CD4-positive, alpha-beta memory T cell (primary cell): ENCODE results near the gene FBXL2. TPM values are rescaled to one million over a fixed set of nuclear protein-coding genes. Genes with fewer than 3 reads are reported as not detected.

Experiments
- polyA plus RNA-seq, 2 donors: library from polyadenylated mRNA; unstranded; fragments of 300-500 nt; fragmentation: Illumina TruSeq; gene quantifications; one replicate each; pipeline ENCODE4 v1.2.3, GENCODE V29; 2021
- total RNA-seq, 2 experiments: library from RNA; stranded (reverse); gene quantifications; one replicate each; pipeline ENCODE4 v1.2.3, GENCODE V29; 2021

Gene FBXL2
- total and polyA plus RNA-seq, 4 experiments from 2014 or later = 0.29 TPM; not detected in 3

Other genes with a start within 250 kb of the FBXL2 start
- 10 to 100 TPM; 45.8 to 47.0 TPM for gene GLB1, start 180.3 kb upstream of the FBXL2 start, total RNA-seq
- gene GLB1, start 180.3 kb upstream of the FBXL2 start, polyA plus RNA-seq = 10 to 100 TPM; 43.6 to 46.8 TPM
- gene TMPPE, start 180.3 kb upstream of the FBXL2 start, total RNA-seq = 10 to 100 TPM; 12.9 to 13.6 TPM
- 1 to 10 TPM in 1 of 2 donors, under 1 TPM in 1; 0.50 to 1.9 TPM for gene TMPPE, start 180.3 kb upstream of the FBXL2 start, polyA plus RNA-seq
- 10 to 100 TPM; 75.4 to 84.4 TPM for gene CRTAP, start 163.4 kb upstream of the FBXL2 start, total RNA-seq
- gene CRTAP, start 163.4 kb upstream of the FBXL2 start, polyA plus RNA-seq = 100 to 1,000 TPM in 1 of 2 donors, 10 to 100 TPM in 1; 100.0 to 109 TPM
- gene SUSD5, start 58.6 kb upstream of the FBXL2 start, total RNA-seq = not detected
- gene SUSD5, start 58.6 kb upstream of the FBXL2 start, polyA plus RNA-seq = under 1 TPM in 1 of 2 donors, not detected in 1; 0.21 TPM
- 10 to 100 TPM; 91.8 to 94.1 TPM for gene UBP1, start 163.0 kb downstream of the FBXL2 start, total RNA-seq
- 10 to 100 TPM in 1 of 2 donors, 1 to 10 TPM in 1; 7.0 to 14.5 TPM for gene UBP1, start 163.0 kb downstream of the FBXL2 start, polyA plus RNA-seq